PFSK-1 (cell line): ENCODE measurements around the gene COPB2.

Experiments
- FOXP2 ChIP-seq: optimal IDR thresholded peaks from 2 replicates; pipeline ENCODE3; 2011; ENCODE audit warnings: borderline replicate concordance, control low read depth, inconsistent platforms; ENCODE audit not compliant: insufficient read depth; ENCODE audit errors: extremely low read length, extremely low read depth
- POLR2AphosphoS5 ChIP-seq: IDR thresholded peaks from 2 replicates; pipeline ENCODE4 v1.6.1; 2012; ENCODE audit warnings: low read depth, mild to moderate bottlenecking, control low read depth, low read length, moderate library complexity
- REST ChIP-seq, 2 experiments: IDR thresholded peaks; 2 replicates each; pipeline versions ENCODE4 v1.6.1 to v1.8.0; 2011 to 2012; ENCODE audit warnings: low read depth in 2 of 2, low read length in 2 of 2, control low read depth in 1 of 2, inconsistent platforms in 1 of 2, mild to moderate bottlenecking in 1 of 2, moderate library complexity in 1 of 2; ENCODE audit not compliant: insufficient read depth in 1 of 2
- SIN3A ChIP-seq: IDR thresholded peaks from 2 replicates; pipeline ENCODE4 v1.6.1; 2012; ENCODE audit warnings: mild to moderate bottlenecking, low read length, moderate library complexity, borderline replicate concordance; ENCODE audit not compliant: insufficient read depth
- TAF1 ChIP-seq: IDR thresholded peaks from 2 replicates; pipeline ENCODE4 v1.6.1; 2012; ENCODE audit warnings: low read length, control low read depth, borderline replicate concordance; ENCODE audit not compliant: insufficient read depth

Gene COPB2

GRCh38 chr3:139327231-139327630 lies 62.2 kb downstream of the COPB2 start:
- TF ChIP-seq POLR2AphosphoS5 (no peak), REST (IDR thresholded peaks at IDR 0.05; ENCODE audit: insufficient read depth in 1 of 2, low read depth in 2 of 2, low read length in 2 of 2) (no peak), TAF1 (no peak), SIN3A (no peak), FOXP2 (no peak)

GRCh38 chr3:139326707-139327106 lies 62.7 kb downstream of the COPB2 start:
- no peak for TF ChIP-seq FOXP2
- no peak for TF ChIP-seq REST (IDR thresholded peaks at IDR 0.05; ENCODE audit: insufficient read depth in 1 of 2, low read depth in 2 of 2, low read length in 2 of 2)
- no peak for TF ChIP-seq POLR2AphosphoS5

- no peak for TF ChIP-seq SIN3A
- TF ChIP-seq REST (IDR thresholded peaks at IDR 0.05; ENCODE audit: insufficient read depth in 1 of 2, low read depth in 2 of 2, low read length in 2 of 2): no peak
- TF ChIP-seq TAF1: no peak
- TF ChIP-seq FOXP2: no peak
- no peak for TF ChIP-seq POLR2AphosphoS5
These were observed 63.3 kb downstream of the COPB2 start for GRCh38 chr3:139326131-139326530.

GRCh38 chr3:139325551-139325950 lies 63.9 kb downstream of the COPB2 start:
- TF ChIP-seq POLR2AphosphoS5 (no peak), SIN3A (no peak), FOXP2 (no peak), TAF1 (no peak), REST (IDR thresholded peaks at IDR 0.05; ENCODE audit: insufficient read depth in 1 of 2, low read depth in 2 of 2, low read length in 2 of 2) (no peak)

GRCh38 chr3:139324456-139324855 lies 65.0 kb downstream of the COPB2 start:
- TF ChIP-seq FOXP2 (no peak), TAF1 (no peak), SIN3A (no peak), REST (IDR thresholded peaks at IDR 0.05; ENCODE audit: insufficient read depth in 1 of 2, low read depth in 2 of 2, low read length in 2 of 2) (no peak), POLR2AphosphoS5 (no peak)
